ENCODE measurements around the gene CCDC78.
A peak's percentile ranks its signal among the peaks of the same experiment; 100 is the strongest.

The CCDC78 gene

DNA sequence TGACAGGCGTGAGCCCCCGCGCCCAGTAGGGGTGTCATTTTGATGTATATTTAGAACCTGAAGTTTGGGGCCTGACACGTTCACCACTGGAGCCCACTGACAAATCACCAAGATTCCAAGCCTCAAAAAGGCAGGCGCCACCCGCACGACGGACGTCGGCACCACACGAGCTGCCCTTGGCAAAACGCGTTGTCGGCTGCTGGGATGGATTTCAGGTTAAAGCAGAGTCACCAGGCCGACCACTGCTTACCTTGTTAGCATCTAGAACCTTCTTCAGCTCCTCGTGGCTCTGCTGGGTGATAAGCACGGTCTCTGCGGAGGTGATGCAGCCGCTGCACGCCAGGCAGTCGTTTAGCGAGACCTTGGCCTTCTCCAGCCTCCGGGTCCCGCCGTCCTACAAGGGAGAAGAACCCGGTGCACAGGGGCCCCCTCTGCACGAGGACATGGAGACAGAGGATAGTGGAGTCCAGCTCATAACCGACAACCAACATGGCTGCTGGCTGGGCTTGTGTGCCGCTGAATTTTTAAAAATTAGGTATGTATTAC is 10.8 kb upstream of the CCDC78 start:
- DNase-seq: no peak

- no peak for DNase-seq
Measured at GRCh38 chr16:735982-736453, 9.8 kb upstream of the CCDC78 start.

DNA sequence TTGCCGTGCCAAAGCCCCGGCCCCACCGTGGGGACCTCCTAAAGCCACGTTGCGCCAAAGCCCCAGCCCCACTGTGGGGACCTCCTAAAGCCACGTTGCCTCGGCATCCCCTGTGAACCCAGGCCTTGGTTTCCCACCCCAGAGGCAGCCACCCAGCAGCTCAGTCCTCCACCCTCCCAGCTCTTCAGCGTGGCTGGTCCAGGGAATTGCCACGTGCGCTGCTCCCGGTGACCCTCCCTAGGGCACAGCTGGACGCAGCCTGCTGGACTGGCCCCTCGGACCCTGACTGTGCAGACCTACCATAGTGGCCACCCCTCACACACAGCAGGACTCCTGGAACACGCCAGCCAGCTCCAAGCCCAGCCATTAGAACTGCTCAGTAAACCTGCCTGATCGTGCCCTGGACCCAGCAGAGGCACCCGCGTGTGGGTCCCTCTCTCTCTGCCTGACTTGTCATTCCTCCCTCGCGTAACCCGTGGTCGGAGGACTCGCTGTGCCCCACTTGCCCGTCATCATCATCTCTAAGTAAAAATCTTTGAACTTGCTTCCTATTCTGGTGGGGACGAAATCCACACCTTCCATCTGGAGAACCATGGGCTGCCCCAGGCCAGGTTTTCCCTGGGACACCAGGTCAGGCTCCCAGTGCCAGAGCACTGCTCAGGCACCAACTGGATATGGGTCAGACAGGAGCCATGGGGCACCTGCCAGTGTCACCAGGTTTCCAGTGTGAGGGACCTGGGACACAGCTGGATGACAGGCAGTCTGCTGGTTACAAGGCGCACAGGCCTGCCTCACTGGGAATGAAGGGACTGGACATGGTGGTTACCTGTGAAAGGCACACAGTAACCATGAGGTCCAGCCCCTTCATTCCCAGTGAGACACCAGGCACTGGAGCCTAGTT is 9.0 kb upstream of the CCDC78 start:
- DNase-seq: no peak

GRCh38 chr16:734208-734980 is 8.2 kb upstream of the CCDC78 start:
- no peak for DNase-seq

GRCh38 chr16:733382-734207 is 7.4 kb upstream of the CCDC78 start:
- DNase-seq: no peak

GRCh38 chr16:732936-733335 is 6.7 kb upstream of the CCDC78 start:
- no peak for DNase-seq

- DNase-seq: no peak
Measured at GRCh38 chr16:732332-732731, 6.1 kb upstream of the CCDC78 start.

GRCh38 chr16:730666-731509 is 4.6 kb upstream of the CCDC78 start:
- no peak for DNase-seq

- DNase-seq: no peak
Measured at GRCh38 chr16:729768-730665, 3.8 kb upstream of the CCDC78 start.

DNA sequence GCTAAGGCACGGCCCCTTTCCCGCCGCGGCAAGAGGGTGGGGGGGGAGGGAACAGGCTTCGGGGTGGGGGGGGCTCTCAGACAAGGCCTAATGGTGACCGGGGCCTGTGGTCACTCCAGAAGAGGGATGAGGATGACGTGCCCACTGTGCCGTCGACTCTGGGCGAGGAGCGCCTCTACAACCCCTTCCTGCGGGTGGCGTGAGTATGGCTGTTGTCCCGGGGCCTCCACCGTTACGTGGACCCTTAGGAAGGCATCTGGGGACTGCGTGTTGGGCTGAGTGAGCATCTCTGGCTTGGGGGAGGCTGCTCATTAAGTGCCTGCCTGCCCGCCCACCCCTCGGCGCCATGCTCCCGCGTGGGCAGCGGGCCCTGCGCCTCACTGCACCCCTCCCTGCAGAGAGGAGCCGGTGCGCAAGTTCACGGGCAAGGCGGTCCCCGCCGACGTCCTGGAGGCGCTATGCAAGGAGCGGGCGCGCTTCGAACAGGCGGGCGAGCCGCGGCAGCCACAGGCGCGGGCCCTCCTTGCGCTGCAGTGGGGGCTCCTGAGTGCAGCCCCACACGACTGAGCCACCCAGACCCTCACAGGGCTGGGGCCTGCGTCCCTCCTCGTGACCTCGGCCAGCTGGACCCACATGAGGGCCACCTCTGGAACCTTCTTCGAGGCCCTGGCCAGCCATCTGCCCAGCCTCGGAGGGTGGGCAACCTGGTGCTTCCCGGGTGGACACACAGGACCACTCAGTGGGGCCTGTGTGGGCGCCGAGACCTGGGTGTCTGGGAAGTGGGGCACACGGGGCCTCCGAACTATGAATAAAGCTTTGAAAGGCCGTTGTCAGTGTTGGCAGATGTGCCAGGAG is 2.9 kb upstream of the CCDC78 start:
- DNase-seq: no peak

DNA sequence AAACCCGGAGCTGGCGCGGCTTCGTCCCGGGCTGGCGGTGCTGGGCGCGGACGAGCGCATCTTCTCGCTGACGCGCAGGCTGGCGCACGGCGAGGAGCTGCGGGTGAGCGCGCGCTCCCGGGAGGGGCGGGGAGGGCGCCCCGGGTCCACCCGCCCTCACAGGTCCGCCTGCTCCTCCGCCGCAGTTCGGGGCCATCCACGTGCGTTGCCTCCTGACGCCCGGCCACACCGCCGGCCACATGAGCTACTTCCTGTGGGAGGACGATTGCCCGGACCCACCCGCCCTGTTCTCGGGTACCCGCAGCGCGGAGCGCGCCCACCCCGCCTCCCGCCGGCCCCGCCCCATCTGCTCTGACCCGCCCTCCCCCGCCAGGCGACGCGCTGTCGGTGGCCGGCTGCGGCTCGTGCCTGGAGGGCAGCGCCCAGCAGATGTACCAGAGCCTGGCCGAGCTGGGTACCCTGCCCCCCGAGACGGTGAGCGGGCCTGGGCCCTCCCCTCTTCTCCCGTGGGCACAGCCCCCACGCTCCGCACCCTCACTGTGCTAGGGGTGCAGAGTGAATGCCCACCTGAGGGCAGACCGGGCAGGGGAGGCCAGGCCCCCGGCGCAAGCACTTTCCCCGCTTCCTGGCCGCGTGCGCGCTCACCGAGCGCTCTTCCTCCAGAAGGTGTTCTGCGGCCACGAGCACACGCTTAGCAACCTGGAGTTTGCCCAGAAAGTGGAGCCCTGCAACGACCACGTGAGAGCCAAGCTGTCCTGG is 2.1 kb upstream of the CCDC78 start:
- DNase-seq: peak; percentile 62

DNA sequence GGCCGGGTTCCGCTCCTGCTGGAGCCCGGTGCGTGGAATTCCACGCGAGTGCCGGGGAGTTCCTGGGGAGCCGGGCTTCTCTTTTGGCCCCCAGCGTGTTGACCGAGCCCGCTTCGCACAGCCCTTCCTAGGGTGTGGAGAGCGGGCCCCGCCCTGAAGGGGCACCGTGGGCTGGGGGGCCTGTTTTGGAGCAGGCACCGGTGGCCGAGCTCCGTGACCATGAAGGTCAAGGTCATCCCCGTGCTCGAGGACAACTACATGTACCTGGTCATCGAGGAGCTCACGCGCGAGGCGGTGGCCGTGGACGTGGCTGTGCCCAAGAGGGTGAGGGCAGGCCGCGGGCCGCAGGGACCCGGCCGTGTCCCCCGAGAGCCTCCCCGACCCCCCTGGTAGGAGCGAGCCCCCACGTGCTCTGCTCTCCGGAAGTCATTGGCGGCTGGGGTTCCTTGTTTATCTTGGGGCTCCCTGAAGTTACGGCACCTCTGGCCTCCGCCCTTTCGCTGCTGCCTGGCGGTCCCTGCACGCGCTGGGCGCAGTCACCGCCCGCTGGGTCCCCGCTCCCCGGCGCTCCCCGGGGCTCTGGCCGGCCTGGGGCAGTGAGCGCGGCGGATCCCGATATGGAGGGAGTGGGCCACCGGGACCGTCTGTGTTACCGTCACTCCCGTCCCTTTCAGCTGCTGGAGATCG is 1.2 kb upstream of the CCDC78 start:
- DNase-seq: peak; percentile 14

- DNase-seq: no peak
Measured at GRCh38 chr16:726188-726437, 130 bp downstream of the CCDC78 start.

DNA sequence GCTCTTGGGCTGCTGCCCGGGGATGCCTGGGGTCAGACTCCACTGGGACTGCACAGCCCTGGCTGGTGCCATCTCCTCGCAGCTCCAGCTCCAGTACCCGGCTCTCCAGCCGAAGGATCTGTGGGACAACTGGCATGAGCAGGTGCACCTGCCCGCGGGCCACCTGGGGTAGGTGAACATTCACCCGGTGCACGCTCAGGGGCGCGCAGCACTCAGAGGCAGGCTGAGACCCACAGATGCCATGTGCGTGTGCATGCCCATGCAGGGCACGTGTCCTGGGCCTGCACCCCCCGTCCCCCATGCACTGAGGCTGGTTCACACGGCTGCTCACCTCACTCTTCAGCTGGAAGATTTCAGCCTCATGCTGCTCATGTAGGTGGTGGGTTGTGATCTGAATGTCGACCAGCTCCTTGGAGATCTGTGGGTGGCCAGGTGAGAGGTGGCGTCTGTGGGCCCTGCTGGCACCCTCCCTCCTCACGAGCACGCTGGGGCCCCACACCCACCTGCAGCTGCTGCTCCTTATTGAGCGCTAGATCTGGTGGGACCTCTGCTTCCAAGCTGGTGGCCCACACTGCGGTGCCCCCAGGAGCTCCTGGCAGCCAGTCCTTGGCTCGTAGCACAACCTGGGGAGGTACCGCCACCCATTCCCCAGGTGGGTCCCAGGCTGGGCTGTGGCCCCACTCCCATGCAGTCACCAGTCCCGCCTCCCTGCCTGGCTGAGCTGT is 618 bp downstream of the CCDC78 start:
- DNase-seq: no peak

DNA sequence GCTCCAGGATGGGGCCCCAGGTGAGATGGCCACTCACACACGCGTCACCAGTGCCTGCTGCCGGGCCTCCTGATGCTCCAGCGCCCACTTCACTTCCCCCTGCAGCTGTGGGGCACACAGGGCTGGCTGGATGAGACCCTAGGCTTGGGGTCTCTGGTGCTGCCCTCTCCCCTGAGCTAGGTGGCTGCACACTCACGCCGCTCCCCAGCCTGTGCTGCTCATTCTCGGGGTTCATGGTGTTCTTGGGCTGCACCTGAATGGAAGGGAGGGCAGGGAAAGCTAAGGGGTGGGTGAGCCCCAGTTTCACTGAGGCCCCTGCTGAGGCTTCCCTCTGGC is 1.2 kb downstream of the CCDC78 start:
- no peak for DNase-seq

GRCh38 chr16:724188-725040 is 1.8 kb downstream of the CCDC78 start:
- DNase-seq: no peak

GRCh38 chr16:723695-724094 is 2.5 kb downstream of the CCDC78 start:
- no peak for DNase-seq
